NB4 (cell line): ENCODE results near the gene INF2.

Experiments
- POLR2A ChIP-seq: IDR thresholded peaks from 2 replicates; pipeline ENCODE4 v1.6.1; 2011; ENCODE audit warnings: mild to moderate bottlenecking; ENCODE audit not compliant: insufficient read length; ENCODE audit errors: extremely low read depth
- TF ChIP-seq, protein P1 (sequence below): IDR thresholded peaks from one replicate; pipeline ENCODE4 v1.5.1; 2012; ENCODE audit warnings: low read depth, low read length

DNA sequence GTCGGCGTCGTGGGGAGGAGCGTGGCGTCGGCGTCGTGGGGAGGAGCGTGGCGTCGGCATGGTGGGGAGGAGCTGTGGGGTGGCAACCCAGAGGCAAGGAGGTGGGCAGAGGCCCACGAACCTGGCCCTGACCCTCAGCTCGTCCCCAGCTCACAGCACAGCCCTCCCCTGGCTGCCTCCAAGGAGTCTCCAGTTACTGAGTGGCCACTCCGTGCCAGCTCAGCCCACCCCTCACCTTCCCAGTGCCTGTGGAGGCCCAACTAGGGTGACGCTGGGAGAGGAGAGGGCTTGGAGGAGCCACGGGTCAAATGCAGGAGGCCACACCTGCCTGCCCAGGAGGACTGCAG lies 40.4 kb downstream of the INF2 start:
- TF ChIP-seq, protein P1, sequence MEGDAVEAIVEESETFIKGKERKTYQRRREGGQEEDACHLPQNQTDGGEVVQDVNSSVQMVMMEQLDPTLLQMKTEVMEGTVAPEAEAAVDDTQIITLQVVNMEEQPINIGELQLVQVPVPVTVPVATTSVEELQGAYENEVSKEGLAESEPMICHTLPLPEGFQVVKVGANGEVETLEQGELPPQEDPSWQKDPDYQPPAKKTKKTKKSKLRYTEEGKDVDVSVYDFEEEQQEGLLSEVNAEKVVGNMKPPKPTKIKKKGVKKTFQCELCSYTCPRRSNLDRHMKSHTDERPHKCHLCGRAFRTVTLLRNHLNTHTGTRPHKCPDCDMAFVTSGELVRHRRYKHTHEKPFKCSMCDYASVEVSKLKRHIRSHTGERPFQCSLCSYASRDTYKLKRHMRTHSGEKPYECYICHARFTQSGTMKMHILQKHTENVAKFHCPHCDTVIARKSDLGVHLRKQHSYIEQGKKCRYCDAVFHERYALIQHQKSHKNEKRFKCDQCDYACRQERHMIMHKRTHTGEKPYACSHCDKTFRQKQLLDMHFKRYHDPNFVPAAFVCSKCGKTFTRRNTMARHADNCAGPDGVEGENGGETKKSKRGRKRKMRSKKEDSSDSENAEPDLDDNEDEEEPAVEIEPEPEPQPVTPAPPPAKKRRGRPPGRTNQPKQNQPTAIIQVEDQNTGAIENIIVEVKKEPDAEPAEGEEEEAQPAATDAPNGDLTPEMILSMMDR, result no peak
- TF ChIP-seq POLR2A, result no peak
